ENCODE results near the gene DUX4.
"Not testable (repeated sequence)": the region's sequence is repeated elsewhere in the genome, so short reads cannot be mapped to it uniquely, and the experiment has no call there.

DNA sequence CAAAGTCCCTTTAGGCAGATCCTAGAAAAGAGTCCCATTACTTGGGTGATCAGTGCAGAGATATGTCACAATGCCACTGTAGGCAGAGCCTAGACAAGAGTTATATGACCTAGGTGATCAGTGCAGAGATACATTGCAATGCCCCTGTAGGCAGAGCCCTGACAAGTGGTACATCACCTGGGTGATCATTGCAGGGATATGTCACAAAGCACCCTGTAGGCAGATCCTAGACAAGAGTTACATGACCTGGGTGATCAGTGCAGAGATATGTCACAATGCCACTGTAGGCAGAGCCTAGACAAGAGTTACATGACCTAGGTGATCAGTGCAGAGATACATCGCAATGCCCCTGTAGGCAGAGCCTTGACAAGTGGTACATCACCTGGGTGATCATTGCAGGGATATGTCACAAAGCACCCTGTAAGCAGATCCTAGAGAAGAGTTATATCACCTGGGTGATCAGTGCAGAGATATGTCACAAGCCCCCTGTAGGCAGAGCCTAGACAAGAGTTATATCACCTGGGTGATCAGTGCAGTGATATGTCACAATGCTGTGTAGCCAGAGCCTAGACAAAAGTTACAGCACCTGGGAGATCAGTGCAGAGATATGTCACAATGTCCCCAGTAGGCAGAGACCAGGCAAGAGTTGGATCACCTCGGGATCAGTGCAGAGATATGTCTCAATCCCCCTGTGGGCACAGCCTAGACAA is 5.6 kb downstream of the DUX4 start:
- TF ChIP-seq, protein P1, sequence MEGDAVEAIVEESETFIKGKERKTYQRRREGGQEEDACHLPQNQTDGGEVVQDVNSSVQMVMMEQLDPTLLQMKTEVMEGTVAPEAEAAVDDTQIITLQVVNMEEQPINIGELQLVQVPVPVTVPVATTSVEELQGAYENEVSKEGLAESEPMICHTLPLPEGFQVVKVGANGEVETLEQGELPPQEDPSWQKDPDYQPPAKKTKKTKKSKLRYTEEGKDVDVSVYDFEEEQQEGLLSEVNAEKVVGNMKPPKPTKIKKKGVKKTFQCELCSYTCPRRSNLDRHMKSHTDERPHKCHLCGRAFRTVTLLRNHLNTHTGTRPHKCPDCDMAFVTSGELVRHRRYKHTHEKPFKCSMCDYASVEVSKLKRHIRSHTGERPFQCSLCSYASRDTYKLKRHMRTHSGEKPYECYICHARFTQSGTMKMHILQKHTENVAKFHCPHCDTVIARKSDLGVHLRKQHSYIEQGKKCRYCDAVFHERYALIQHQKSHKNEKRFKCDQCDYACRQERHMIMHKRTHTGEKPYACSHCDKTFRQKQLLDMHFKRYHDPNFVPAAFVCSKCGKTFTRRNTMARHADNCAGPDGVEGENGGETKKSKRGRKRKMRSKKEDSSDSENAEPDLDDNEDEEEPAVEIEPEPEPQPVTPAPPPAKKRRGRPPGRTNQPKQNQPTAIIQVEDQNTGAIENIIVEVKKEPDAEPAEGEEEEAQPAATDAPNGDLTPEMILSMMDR (conservative IDR thresholded peaks at IDR 0.05), result not testable (repeated sequence)
- not testable (repeated sequence) for TF ChIP-seq EZH2 (IDR thresholded peaks at IDR 0.05; ENCODE audit: low read depth)

Measured in PC-9 (cell line).